Retinal pigment epithelial cell (primary cell): ENCODE data around the gene DLGAP4.

ENCODE experiments used
- DNase-seq: peaks from one replicate; pipeline ENCODE4 v3.0.0-alpha.2; 2010; ENCODE audit warnings: low read depth
- H3K4me3 ChIP-seq: 2 replicates; pipeline ENCODE4 v1.5.1; 2011; ENCODE audit warnings: mild to moderate bottlenecking, low read length, control low read depth, moderate library complexity
- CTCF ChIP-seq: conservative IDR thresholded peaks from 2 replicates; pipeline ENCODE4 v1.5.1; 2011; ENCODE audit warnings: low read depth, low read length, control low read depth, inconsistent platforms

Gene DLGAP4

GRCh38 chr20:36362261-36362660 is 56.1 kb downstream of the DLGAP4 start:
- TF ChIP-seq CTCF, result no peak
- H3K4me3 ChIP-seq, result no peak overlapping the region
- no peak for DNase-seq

- no peak overlapping the region for H3K4me3 ChIP-seq
- no peak for TF ChIP-seq CTCF
- no peak for DNase-seq
Measured at GRCh38 chr20:36362978-36363713, 57.0 kb downstream of the DLGAP4 start.

GRCh38 chr20:36364506-36364905 is 58.4 kb downstream of the DLGAP4 start:
- no peak for TF ChIP-seq CTCF
- DNase-seq, result no peak
- no peak overlapping the region for H3K4me3 ChIP-seq

GRCh38 chr20:36366623-36367369 is 60.7 kb downstream of the DLGAP4 start:
- no peak for DNase-seq
- H3K4me3 ChIP-seq, result no peak overlapping the region
- TF ChIP-seq CTCF, result no peak

- no peak for DNase-seq
- no peak overlapping the region for H3K4me3 ChIP-seq
- no peak for TF ChIP-seq CTCF
Measured at GRCh38 chr20:36367370-36367745, 61.2 kb downstream of the DLGAP4 start.

GRCh38 chr20:36367907-36368799 is 62.0 kb downstream of the DLGAP4 start:
- DNase-seq, result no peak
- no peak overlapping the region for H3K4me3 ChIP-seq
- no peak for TF ChIP-seq CTCF
